Stimulated activated CD8-positive, alpha-beta memory T cell treated with anti-CD3 and anti-CD28 coated beads, Interleukin-12 subunit alpha, Interleukin-12 subunit beta, amount 100 ng/mL, for 1 hour (primary cell): ENCODE data around the gene KDM4B.

ENCODE experiments used
- DNase-seq: peaks from one replicate; pipeline ENCODE4 v3.0.0-alpha.2; 2020; ENCODE audit warnings: low read depth

KDM4B gene

GRCh38 chr19:5086725-5087439 lies 118.0 kb downstream of the KDM4B start:
- DNase-seq = no peak

GRCh38 chr19:5089283-5089682 lies 120.4 kb downstream of the KDM4B start:
- no peak for DNase-seq

- no peak for DNase-seq
Observed at GRCh38 chr19:5090465-5091017, 121.6 kb downstream of the KDM4B start.

GRCh38 chr19:5091018-5091683 lies 122.2 kb downstream of the KDM4B start:
- no peak for DNase-seq

GRCh38 chr19:5091684-5092480 lies 123.0 kb downstream of the KDM4B start:
- DNase-seq = no peak

- no peak for DNase-seq
Observed at GRCh38 chr19:5092481-5092843, 123.5 kb downstream of the KDM4B start.

GRCh38 chr19:5093297-5093928 lies 124.5 kb downstream of the KDM4B start:
- no peak for DNase-seq

GRCh38 chr19:5093948-5094718 lies 125.2 kb downstream of the KDM4B start:
- DNase-seq = no peak

GRCh38 chr19:5094768-5095567 lies 126.1 kb downstream of the KDM4B start:
- no peak for DNase-seq

- DNase-seq = no peak
Observed at GRCh38 chr19:5095568-5095850, 126.6 kb downstream of the KDM4B start.

GRCh38 chr19:5096536-5096935 lies 127.6 kb downstream of the KDM4B start:
- DNase-seq = no peak

GRCh38 chr19:5097331-5097930 lies 128.5 kb downstream of the KDM4B start:
- no peak for DNase-seq

- DNase-seq = no peak
Observed at GRCh38 chr19:5097959-5098623, 129.2 kb downstream of the KDM4B start.

- DNase-seq = no peak
Observed at GRCh38 chr19:5098646-5099045, 129.7 kb downstream of the KDM4B start.

GRCh38 chr19:5099701-5100221 lies 130.8 kb downstream of the KDM4B start:
- DNase-seq = no peak

- no peak for DNase-seq
Observed at GRCh38 chr19:5101871-5102270, 133.0 kb downstream of the KDM4B start.

GRCh38 chr19:5102520-5102919 lies 133.6 kb downstream of the KDM4B start:
- no peak for DNase-seq

- DNase-seq = no peak
Observed at GRCh38 chr19:5103061-5103701, 134.3 kb downstream of the KDM4B start.

GRCh38 chr19:5103812-5104410 lies 135.0 kb downstream of the KDM4B start:
- no peak for DNase-seq
